Fibroblast of skin of left quadriceps (primary cell): ENCODE data around the gene BUB3.

Experiments
- DNase-seq, 2 experiments: peaks; one replicate each; pipeline ENCODE4 v3.0.0-alpha.2; 2013; ENCODE audit warnings: low read depth in 2 of 2

Gene BUB3

GRCh38 chr10:123204127-123204461 is 49.9 kb downstream of the BUB3 start:
- no peak for DNase-seq

- no peak for DNase-seq
These were observed 50.8 kb downstream of the BUB3 start for GRCh38 chr10:123205041-123205440.

GRCh38 chr10:123212063-123212462 is 57.9 kb downstream of the BUB3 start:
- no peak for DNase-seq

GRCh38 chr10:123212640-123213039 is 58.4 kb downstream of the BUB3 start:
- no peak for DNase-seq

- DNase-seq, result no peak
These were observed 59.0 kb downstream of the BUB3 start for GRCh38 chr10:123213192-123213591.
